ENCODE measurements around the gene DMKN.
A peak's percentile ranks its signal among the peaks of the same experiment; 100 is the strongest.

DMKN gene

GRCh38 chr19:35497406-35497805 is 16.0 kb downstream of the DMKN start:
- no peak for DNase-seq (ENCODE audit: low read depth)
- no peak overlapping the region for H3K4me3 ChIP-seq (ENCODE audit: low read length)
- peak; percentile 4 for TF ChIP-seq CTCF (conservative IDR thresholded peaks at IDR 0.05; ENCODE audit: low read depth, low read length)

GRCh38 chr19:35495107-35496064 is 18.1 kb downstream of the DMKN start:
- peak; percentile 99 for TF ChIP-seq CTCF (conservative IDR thresholded peaks at IDR 0.05; ENCODE audit: low read depth, low read length)
- H3K4me3 ChIP-seq (ENCODE audit: low read length), result no peak overlapping the region
- DNase-seq (ENCODE audit: low read depth), result no peak

- no peak overlapping the region for H3K4me3 ChIP-seq (ENCODE audit: low read length)
- TF ChIP-seq CTCF (conservative IDR thresholded peaks at IDR 0.05; ENCODE audit: low read depth, low read length), result no peak
- DNase-seq (ENCODE audit: low read depth), result no peak
Observed at GRCh38 chr19:35493971-35494370, 19.5 kb downstream of the DMKN start.

GRCh38 chr19:35491836-35492360 is 21.6 kb downstream of the DMKN start:
- H3K4me3 ChIP-seq (ENCODE audit: low read length), result no peak overlapping the region
- no peak for TF ChIP-seq CTCF (conservative IDR thresholded peaks at IDR 0.05; ENCODE audit: low read depth, low read length)
- no peak for DNase-seq (ENCODE audit: low read depth)

GRCh38 chr19:35490364-35490763 is 23.1 kb downstream of the DMKN start, which contains the start of gene KRTDAP:
TSS of gene KRTDAP (minus strand) at chr19:35490464. CDS start at chr19:35490442, 22 bp downstream.
- no peak for DNase-seq (ENCODE audit: low read depth)
- H3K4me3 ChIP-seq (ENCODE audit: low read length), result no peak within 1 kb of the TSS
- TF ChIP-seq CTCF (conservative IDR thresholded peaks at IDR 0.05; ENCODE audit: low read depth, low read length), result no peak

- TF ChIP-seq CTCF (conservative IDR thresholded peaks at IDR 0.05; ENCODE audit: low read depth, low read length), result no peak
- no peak overlapping the region for H3K4me3 ChIP-seq (ENCODE audit: low read length)
- no peak for DNase-seq (ENCODE audit: low read depth)
Observed at GRCh38 chr19:35488677-35489076, 24.8 kb downstream of the DMKN start.

Measured in retinal pigment epithelial cell (primary cell).